ENCODE results near the gene RAB11B.
"Not testable (repeated sequence)": the region's sequence is repeated elsewhere in the genome, so short reads cannot be mapped to it uniquely, and the experiment has no call there.

DNA sequence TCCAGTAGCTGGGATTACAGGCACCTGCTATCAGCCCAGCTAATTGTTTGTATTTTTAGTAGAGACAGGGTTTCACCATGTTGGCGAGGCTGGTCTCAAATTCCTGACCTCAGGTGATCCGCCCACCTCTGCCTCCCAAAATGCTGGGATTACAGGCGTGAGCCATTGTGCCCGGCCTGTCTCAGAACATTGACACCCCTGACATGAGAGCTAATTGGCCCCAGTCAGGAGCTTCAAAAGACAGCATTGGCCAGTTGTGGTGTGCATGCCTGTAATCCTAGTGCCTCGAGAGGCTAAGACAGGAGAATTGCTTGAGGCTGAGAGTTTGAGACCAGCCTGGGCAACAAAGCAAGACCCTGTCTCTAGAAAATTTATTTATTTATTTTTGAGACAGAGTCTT lies 37.3 kb upstream of the RAB11B start:
- TF ChIP-seq, protein P1, sequence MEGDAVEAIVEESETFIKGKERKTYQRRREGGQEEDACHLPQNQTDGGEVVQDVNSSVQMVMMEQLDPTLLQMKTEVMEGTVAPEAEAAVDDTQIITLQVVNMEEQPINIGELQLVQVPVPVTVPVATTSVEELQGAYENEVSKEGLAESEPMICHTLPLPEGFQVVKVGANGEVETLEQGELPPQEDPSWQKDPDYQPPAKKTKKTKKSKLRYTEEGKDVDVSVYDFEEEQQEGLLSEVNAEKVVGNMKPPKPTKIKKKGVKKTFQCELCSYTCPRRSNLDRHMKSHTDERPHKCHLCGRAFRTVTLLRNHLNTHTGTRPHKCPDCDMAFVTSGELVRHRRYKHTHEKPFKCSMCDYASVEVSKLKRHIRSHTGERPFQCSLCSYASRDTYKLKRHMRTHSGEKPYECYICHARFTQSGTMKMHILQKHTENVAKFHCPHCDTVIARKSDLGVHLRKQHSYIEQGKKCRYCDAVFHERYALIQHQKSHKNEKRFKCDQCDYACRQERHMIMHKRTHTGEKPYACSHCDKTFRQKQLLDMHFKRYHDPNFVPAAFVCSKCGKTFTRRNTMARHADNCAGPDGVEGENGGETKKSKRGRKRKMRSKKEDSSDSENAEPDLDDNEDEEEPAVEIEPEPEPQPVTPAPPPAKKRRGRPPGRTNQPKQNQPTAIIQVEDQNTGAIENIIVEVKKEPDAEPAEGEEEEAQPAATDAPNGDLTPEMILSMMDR (IDR thresholded peaks at IDR 0.05), result not testable (repeated sequence)
- TF ChIP-seq POLR2A (IDR thresholded peaks at IDR 0.05), result not testable (repeated sequence)
